HG02571 (cell line): Measurements from ENCODE around the gene G6PC1.
"Not testable (repeated sequence)": the region's sequence is repeated elsewhere in the genome, so short reads cannot be mapped to it uniquely, and the experiment has no call there.

Experiments used
- ATAC-seq: cut with Tn5 transposase; IDR thresholded peaks from one replicate; pipeline ENCODE4 v1.9.1; 2021; ENCODE audit warnings: mild to moderate bottlenecking, moderate library complexity; ENCODE audit not compliant: unreplicated experiment

Gene G6PC1

DNA sequence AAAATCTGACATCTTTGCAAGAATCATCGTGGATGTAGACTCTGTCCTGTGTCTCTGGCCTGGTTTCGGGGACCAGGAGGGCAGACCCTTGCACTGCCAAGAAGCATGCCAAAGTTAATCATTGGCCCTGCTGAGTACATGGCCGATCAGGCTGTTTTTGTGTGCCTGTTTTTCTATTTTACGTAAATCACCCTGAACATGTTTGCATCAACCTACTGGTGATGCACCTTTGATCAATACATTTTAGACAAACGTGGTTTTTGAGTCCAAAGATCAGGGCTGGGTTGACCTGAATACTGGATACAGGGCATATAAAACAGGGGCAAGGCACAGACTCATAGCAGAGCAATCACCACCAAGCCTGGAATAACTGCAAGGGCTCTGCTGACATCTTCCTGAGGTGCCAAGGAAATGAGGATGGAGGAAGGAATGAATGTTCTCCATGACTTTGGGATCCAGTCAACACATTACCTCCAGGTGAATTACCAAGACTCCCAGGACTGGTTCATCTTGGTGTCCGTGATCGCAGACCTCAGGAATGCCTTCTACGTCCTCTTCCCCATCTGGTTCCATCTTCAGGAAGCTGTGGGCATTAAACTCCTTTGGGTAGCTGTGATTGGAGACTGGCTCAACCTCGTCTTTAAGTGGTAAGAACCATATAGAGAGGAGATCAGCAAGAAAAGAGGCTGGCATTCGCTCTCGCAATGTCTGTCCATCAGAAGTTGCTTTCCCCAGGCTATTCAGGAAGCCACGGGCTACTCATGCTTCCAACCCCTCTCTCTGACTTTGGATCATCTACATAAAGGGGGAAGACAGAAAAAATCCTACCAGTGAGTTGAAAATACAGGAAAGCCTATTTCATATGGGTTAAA lies at the start of gene G6PC1:
Gene G6PC1 (plus strand): TSS at position 340 of the 872 bp plus-strand sequence. CDS start 78 bp downstream, at position 418.
- no peak for ATAC-seq

DNA sequence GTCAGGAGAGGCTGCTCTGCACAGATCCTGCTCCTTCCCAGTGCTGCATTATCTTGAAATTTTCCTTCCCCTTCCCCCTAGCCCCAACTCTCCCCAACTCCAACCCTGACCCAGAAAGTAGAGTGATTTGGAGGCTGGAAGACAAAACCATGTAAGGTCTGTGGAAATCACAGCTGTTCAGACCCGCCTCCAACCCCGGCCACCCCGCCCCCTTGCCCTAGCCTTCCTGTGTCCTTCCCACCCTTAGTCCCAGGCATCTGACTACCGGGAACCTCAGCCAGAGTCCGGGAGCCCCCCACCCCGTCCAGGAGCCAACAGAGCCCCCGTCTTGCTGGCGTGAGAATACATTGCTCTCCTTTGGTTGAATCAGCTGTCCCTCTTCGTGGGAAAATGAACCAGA lies 49.6 kb upstream of the G6PC1 start, which contains the start of gene AOC3:
Gene AOC3 (plus strand): TSS at position 246 of the 400 bp plus-strand sequence. CDS start 145 bp downstream, at position 391.
- ATAC-seq = no peak

DNA sequence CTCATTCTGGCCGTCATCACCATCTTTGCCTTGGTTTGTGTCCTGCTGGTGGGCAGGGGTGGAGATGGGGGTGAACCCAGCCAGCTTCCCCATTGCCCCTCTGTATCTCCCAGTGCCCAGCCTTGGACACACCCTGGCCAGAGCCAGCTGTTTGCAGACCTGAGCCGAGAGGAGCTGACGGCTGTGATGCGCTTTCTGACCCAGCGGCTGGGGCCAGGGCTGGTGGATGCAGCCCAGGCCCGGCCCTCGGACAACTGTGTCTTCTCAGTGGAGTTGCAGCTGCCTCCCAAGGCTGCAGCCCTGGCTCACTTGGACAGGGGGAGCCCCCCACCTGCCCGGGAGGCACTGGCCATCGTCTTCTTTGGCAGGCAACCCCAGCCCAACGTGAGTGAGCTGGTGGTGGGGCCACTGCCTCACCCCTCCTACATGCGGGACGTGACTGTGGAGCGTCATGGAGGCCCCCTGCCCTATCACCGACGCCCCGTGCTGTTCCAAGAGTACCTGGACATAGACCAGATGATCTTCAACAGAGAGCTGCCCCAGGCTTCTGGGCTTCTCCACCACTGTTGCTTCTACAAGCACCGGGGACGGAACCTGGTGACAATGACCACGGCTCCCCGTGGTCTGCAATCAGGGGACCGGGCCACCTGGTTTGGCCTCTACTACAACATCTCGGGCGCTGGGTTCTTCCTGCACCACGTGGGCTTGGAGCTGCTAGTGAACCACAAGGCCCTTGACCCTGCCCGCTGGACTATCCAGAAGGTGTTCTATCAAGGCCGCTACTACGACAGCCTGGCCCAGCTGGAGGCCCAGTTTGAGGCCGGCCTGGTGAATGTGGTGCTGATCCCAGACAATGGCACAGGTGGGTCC lies 49.0 kb upstream of the G6PC1 start:
- not testable (repeated sequence) for ATAC-seq

DNA sequence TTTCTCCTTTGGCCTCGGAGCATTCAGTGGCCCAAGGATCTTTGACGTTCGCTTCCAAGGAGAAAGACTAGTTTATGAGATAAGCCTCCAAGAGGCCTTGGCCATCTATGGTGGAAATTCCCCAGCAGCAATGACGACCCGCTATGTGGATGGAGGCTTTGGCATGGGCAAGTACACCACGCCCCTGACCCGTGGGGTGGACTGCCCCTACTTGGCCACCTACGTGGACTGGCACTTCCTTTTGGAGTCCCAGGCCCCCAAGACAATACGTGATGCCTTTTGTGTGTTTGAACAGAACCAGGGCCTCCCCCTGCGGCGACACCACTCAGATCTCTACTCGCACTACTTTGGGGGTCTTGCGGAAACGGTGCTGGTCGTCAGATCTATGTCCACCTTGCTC lies 48.2 kb upstream of the G6PC1 start:
- no peak for ATAC-seq

DNA sequence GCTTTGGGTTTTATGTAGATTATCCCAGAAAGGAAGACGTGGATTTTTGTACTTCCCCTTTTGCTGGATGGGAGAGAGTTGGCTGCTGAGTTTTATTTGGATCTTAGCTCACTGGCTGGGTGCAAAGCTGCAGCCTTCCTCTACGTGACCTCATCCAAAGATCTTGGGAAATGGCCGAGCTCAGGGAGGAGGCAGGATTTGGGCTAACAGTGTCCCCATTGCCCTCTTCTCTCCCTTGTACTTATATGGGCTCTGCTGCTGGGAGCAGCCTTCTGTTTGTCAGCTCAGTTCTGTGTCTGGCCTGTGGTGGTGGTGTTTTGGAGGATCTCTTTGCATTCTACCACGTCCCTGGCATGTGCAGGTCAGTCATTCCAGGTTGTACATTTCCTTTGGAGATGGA lies 47.6 kb upstream of the G6PC1 start:
- ATAC-seq = no peak

DNA sequence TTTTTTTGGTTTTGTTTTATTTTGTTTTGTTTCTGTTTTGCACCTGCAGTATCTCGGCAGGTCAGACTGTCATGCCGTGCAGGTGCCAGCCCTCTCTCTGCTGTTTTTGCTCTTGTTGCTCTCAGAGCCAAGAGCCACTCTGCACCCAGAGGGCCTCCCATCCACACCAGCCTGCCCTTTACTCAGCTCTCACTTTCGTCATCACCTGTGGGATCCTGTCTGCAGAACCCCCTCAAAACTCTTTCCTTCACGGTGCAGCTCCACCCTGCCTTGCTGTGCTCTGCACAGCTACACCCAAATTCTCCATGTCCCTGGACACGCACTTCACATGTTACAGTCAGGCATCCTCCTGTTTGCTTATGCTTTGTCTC lies 47.0 kb upstream of the G6PC1 start:
- ATAC-seq = no peak

DNA sequence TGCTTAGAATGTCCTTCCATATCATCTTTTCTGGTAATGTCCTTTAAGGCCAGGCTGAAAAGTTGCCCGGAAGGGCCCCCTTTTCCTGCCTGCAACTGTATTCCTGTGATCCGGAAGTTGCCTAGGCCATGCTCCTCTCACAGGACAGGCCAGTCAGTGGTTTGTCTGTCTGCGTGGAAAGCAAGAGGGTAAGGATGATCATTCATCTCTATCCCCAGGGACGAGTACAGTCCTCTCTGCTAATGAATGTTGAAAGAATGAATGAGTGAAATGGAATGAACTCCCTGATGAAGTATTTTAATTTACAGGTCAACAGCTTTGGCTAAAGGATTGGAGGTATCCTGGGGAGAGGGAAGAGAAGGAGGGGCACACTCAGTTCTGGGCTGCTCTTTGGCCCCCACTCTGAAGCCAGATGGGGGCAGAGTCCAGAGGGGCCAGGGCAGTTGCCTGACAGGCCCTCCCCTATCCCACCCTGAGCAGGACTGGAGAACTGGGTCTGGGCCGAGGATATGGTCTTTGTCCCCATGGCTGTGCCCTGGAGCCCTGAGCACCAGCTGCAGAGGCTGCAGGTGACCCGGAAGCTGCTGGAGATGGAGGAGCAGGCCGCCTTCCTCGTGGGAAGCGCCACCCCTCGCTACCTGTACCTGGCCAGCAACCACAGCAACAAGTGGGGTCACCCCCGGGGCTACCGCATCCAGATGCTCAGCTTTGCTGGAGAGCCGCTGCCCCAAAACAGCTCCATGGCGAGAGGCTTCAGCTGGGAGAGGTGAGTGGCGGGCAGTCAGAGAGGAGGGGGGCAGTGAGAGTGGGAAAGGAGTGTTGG lies 46.4 kb upstream of the G6PC1 start:
- ATAC-seq = no peak

DNA sequence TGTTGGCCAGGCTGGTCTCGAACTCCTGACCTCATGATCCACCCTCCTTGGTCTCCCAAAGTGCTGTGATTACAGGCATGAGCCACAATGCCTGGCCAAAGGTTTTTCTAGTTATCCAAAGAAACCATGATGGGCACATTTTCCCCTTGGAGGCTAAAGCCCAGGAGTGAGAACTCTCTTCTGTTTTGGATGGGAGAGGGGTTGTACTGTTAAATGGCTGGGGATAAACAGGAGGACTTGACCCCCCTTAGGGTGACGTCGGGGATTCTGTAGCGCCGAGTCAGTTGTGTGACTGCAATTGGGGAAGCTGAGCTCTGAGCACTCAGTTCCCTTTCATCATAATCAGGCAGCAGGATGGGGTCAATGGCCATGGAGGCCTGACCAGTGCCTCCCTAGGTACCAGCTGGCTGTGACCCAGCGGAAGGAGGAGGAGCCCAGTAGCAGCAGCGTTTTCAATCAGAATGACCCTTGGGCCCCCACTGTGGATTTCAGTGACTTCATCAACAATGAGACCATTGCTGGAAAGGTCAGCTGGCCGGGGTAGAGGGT lies 45.5 kb upstream of the G6PC1 start:
- ATAC-seq = no peak

DNA sequence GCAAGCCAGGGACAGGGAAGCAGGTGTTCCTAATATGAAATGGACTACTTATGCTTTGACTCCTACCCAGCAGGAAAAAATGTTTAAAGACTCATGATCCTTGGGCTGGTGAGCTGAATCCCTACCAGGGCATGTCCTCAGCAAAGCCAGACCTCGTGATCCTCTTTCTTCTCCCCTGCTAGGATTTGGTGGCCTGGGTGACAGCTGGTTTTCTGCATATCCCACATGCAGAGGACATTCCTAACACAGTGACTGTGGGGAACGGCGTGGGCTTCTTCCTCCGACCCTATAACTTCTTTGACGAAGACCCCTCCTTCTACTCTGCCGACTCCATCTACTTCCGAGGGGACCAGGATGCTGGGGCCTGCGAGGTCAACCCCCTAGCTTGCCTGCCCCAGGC lies 44.5 kb upstream of the G6PC1 start:
- ATAC-seq = not testable (repeated sequence)

DNA sequence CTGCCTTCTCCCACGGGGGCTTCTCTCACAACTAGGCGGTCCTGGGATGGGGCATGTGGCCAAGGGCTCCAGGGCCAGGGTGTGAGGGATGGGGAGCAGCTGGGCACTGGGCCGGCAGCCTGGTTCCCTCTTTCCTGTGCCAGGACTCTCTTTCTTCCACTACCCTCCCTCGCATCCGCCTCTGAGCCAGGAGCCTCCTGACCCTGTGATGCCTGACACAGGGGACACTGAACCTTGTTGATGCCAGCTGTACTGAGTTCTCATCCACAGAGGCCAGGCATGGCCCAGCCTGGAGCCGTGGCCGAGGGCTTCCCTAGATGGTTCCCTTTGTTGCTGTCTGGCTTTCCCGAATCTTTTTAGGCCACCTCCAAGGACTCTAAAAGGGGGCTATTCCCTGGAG lies 44.1 kb upstream of the G6PC1 start:
- ATAC-seq = not testable (repeated sequence)

DNA sequence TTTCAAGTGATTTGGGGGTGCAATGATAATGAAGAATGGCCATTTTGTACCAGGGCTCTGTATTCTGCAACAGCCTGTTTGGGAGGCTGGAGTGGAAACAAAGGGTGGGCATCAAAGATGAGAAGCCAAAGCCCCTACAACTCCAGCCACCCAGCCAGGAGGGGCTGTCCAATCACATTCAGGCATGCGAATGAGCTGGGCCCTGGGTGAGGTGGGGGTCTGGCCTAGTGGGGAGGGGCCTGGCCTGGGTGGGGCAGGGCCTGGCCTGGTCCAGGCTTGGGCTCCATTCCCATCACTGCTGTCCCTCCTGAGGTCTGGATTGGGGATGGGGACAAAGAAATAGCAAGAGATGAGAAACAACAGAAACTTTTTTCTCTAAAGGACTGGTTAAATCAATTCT lies 43.2 kb upstream of the G6PC1 start:
- no peak for ATAC-seq

DNA sequence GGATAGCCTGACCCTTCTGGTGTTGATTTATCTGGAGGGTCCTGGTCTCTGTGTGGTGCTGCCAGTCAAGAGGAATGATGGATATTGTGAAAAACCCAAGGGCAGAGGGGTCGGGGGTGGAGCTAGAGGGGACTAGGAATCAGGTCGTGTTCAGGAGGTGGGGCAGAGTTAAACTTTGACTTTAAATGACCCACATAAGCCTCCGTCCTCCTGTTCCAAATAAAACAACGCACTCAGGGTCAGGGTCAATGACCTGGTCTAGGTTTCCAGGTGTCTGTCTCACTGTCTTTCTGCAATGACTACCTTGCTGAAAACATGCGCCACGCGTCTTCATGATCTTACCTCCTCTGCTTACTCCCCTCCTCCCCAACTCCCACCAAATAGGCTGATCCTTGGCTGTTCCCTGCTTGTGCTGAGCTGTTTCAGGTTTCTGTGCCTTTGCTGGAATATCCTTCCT lies 34.9 kb upstream of the G6PC1 start:
- no peak for ATAC-seq

DNA sequence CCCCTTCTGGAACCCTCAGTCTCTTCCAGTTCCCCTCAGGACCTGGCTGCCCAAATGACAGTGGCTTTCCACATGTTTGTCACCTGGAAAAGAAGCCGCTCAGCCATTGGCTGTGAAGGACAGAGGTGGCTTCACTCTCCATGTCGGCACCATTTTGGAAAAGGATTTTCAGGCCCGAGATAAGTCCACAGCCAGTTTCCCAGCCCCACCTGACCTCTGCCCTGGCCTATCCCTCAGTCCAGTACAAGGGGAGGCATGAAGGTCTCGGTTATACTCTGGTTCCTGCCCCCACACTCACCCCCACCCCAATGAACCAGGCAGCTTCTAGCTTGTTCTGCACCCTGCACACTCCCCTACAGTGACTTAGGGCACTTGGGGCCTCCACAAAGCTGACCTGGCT lies 34.4 kb upstream of the G6PC1 start:
- ATAC-seq = no peak

DNA sequence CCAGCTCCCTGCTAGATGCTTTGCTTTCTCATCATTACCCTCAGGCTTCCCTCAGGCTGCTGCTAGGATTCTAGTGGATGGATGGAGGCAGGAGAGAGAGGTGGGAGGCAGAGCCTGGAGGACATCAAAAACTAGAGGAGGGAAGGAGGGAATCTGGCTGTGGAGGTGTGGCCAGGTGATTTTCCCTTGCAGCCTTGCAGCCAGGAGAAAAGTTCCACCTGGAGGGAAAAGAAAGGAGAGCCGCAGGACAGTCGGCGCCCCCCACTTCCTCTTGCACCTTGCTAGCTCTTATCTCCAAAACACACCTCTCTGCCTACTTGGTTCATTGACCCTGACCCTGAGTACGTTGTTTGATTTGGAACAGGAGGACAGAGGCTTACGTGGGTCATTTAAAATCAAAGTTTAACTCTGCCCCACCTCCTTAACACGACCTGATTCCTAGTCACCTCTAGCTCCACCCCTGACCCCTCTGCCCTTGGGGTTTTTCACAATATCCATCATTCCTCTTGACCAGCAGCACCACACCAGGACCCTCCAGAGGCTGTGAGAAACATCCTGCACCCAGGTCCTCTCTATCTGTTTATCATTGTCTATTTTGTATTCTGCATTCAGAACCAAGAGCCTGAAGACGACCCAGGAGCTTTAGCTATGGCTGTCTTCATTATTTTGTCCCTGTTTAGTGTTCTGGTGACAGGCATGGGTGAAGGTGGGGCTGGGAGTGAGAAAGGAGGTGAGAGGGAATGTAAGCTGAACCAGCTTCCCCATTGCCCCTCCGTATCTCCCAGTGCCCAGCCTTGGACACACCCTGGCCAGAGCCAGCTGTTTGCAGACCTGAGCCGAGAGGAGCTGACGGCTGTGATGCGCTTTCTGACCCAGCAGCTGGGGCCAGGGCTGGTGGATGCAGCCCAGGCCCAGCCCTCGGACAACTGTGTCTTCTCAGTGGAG lies 33.7 kb upstream of the G6PC1 start:
- no peak for ATAC-seq

DNA sequence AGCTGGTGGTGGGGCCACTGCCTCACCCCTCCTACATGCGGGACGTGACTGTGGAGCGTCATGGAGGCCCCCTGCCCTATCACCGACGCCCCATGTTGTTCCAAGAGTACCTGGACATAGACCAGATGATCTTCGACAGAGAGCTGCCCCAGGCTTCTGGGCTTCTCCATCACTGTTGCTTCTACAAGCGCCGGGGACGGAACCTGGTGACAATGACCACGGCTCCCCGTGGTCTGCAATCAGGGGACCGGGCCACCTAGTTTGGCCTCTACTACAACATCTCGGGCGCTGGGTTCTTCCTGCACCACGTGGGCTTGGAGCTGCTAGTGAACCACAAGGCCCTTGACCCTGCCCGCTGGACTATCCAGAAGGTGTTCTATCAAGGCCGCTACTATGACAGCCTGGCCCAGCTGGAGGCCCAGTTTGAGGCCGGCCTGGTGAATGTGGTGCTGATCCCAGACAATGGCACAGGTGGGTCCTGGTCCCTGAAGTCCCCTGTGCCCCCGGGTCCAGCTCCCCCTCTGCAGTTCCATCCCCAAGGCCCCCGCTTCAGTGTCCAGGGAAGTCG lies 32.8 kb upstream of the G6PC1 start:
- not testable (repeated sequence) for ATAC-seq

DNA sequence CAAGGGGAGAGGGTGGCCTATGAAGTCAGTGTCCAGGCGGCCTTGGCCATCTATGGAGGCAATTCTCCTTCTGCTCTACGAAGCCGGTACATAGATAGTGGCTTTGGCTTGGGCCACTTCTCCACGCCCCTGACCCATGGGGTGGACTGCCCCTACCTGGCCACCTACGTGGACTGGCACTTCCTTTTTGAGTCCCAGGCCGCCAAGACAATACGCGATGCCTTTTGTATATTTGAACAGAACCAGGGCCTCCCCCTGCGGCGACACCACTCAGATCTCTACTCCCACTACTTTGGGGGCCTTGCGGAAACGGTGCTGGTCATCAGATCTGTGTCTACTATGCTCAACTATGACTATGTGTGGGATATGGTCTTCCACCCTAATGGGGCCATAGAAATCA lies 32.3 kb upstream of the G6PC1 start:
- ATAC-seq = no peak

DNA sequence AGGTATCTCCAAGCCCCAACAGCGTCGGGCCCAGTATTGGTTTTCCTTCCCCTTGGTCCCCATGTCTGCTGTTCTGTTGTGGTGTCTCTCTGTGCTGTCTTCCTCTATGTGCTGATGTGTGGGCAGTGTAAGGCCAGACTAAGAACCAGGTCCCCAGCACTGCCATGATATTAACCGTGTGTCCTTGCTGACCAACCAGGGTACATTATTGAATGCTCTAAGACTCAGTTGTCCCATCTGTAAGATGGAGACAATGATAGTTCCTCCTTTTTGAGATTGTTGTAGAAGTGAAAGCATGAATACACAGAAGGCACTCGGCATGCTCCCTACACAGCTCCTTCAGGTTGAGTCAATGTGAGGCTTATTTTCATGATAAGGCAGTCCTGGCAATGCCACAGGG lies 29.0 kb upstream of the G6PC1 start:
- ATAC-seq = no peak

DNA sequence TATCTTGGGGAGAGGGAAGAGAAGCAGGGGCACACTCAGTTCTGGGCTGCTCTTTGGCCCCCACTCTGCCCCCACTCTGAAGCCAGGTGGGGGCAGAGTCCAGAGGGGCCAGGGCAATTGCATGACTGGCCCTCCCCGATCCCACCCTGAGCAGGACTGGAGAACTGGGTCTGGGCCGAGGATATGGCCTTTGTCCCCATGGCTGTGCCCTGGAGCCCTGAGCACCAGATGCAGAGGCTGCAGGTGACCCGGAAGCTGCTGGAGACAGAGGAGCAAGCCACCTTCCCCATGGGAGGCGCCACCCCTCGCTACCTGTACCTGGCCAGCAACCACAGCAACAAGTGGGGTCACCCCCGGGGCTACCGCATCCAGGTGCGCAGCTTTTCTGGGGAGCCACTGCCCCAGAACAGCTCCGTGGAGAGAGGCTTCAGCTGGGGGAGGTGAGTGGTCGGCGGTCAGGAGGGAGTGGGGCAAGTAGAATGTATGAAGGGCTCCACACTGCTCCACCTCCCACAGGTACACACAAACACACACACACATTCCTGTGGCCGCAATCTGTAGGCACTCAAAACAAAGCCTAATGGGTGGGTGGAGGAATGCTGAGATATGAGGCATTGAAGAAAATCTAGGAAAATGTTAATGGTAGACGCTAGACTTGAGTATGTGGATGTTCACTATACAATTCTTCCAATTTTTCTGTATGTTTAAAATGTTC lies 28.2 kb upstream of the G6PC1 start:
- no peak for ATAC-seq
